MM.1S (cell line): ENCODE results near the gene KDM4C.

Experiments used
- EZH2 ChIP-seq: fragments of 300-600 bp; sonication (generic); optimal IDR thresholded peaks from 2 replicates; pipeline ENCODE3; 2017; ENCODE audit warnings: low read depth, mild to moderate bottlenecking, antibody characterized with exemption, low read length, mixed read lengths
- EZH2phosphoT487 ChIP-seq: fragments of 300-600 bp; sonication (generic); IDR thresholded peaks from 2 replicates; pipeline ENCODE4 v1.6.1; 2018; ENCODE audit warnings: antibody characterized with exemption, low read length
- TF ChIP-seq, protein P1 (sequence below): fragments of 300-600 bp; sonication (generic); IDR thresholded peaks from 2 replicates; pipeline ENCODE4 v1.5.1; 2016; ENCODE audit warnings: antibody characterized with exemption, low read length, mixed read lengths

DNA sequence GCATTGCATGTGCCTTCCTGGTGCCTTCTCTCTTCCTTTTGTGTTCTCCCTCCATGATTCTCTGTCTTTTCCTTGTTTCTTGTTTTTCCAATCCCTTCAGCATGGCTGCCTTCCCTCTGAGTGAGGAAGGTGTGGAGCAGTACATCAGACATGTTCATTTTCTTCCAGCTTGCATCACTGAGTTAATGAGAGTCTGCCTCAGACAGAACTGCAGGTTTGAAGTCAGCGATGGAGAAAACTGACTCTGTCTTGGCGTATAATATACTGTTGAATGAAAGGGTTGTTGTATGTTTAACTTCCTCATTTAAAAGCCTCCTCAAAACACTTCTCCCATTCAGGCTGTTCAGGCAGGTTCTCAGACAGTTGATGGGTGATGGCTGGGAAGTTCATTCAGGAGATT lies 129.3 kb downstream of the KDM4C start:
- TF ChIP-seq, protein P1, sequence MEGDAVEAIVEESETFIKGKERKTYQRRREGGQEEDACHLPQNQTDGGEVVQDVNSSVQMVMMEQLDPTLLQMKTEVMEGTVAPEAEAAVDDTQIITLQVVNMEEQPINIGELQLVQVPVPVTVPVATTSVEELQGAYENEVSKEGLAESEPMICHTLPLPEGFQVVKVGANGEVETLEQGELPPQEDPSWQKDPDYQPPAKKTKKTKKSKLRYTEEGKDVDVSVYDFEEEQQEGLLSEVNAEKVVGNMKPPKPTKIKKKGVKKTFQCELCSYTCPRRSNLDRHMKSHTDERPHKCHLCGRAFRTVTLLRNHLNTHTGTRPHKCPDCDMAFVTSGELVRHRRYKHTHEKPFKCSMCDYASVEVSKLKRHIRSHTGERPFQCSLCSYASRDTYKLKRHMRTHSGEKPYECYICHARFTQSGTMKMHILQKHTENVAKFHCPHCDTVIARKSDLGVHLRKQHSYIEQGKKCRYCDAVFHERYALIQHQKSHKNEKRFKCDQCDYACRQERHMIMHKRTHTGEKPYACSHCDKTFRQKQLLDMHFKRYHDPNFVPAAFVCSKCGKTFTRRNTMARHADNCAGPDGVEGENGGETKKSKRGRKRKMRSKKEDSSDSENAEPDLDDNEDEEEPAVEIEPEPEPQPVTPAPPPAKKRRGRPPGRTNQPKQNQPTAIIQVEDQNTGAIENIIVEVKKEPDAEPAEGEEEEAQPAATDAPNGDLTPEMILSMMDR = no peak
- TF ChIP-seq EZH2 = no peak
- TF ChIP-seq EZH2phosphoT487 = no peak
